ENCODE measurements around the gene TRIM62. TPM values are rescaled to one million over a fixed set of nuclear protein-coding genes. Genes with fewer than 3 reads are reported as not detected.
"Not testable (repeated sequence)": the region's sequence is repeated elsewhere in the genome, so short reads cannot be mapped to it uniquely, and the experiment has no call there.

The TRIM62 gene
- total RNA-seq, 1 experiment from 2014 or later = 0.37 TPM

- DNase-seq (ENCODE audit: extremely low read depth, low read depth) = no peak
Measured at GRCh38 chr1:33140153-33141149, 41.4 kb downstream of the TRIM62 start.

GRCh38 chr1:33137800-33138199 is 44.0 kb downstream of the TRIM62 start:
- no peak for DNase-seq (ENCODE audit: extremely low read depth, low read depth)

GRCh38 chr1:33136041-33136440 is 45.8 kb downstream of the TRIM62 start:
- DNase-seq (ENCODE audit: extremely low read depth, low read depth) = not testable (repeated sequence)

- DNase-seq (ENCODE audit: extremely low read depth, low read depth) = no peak
Measured at GRCh38 chr1:33133478-33134105, 48.3 kb downstream of the TRIM62 start.

GRCh38 chr1:33132549-33132948 is 49.3 kb downstream of the TRIM62 start:
- DNase-seq (ENCODE audit: extremely low read depth, low read depth) = no peak

- no peak for DNase-seq (ENCODE audit: extremely low read depth, low read depth)
Measured at GRCh38 chr1:33131191-33131590, 50.7 kb downstream of the TRIM62 start.

GRCh38 chr1:33130297-33130696 is 51.5 kb downstream of the TRIM62 start:
- no peak for DNase-seq (ENCODE audit: extremely low read depth, low read depth)

- DNase-seq (ENCODE audit: extremely low read depth, low read depth) = no peak
Measured at GRCh38 chr1:33128781-33129180, 53.1 kb downstream of the TRIM62 start.

GRCh38 chr1:33127001-33127823 is 54.6 kb downstream of the TRIM62 start:
- peak; percentile 96 for DNase-seq (ENCODE audit: extremely low read depth, low read depth)

GRCh38 chr1:33126411-33127000 is 55.3 kb downstream of the TRIM62 start:
- DNase-seq (ENCODE audit: extremely low read depth, low read depth) = no peak

GRCh38 chr1:33124647-33125046 is 57.2 kb downstream of the TRIM62 start:
- DNase-seq (ENCODE audit: extremely low read depth, low read depth) = not testable (repeated sequence)

- no peak for DNase-seq (ENCODE audit: extremely low read depth, low read depth)
Measured at GRCh38 chr1:33123266-33123665, 58.6 kb downstream of the TRIM62 start.

- DNase-seq (ENCODE audit: extremely low read depth, low read depth) = no peak
Measured at GRCh38 chr1:33122483-33123178, 59.2 kb downstream of the TRIM62 start.

GRCh38 chr1:33121728-33122127 is 60.1 kb downstream of the TRIM62 start:
- no peak for DNase-seq (ENCODE audit: extremely low read depth, low read depth)

GRCh38 chr1:33120436-33121231 is 61.2 kb downstream of the TRIM62 start:
- DNase-seq (ENCODE audit: extremely low read depth, low read depth) = no peak

- no peak for DNase-seq (ENCODE audit: extremely low read depth, low read depth)
Measured at GRCh38 chr1:33119532-33120217, 62.2 kb downstream of the TRIM62 start.

- DNase-seq (ENCODE audit: extremely low read depth, low read depth) = no peak
Measured at GRCh38 chr1:33119050-33119449, 62.8 kb downstream of the TRIM62 start.

GRCh38 chr1:33118274-33118673 is 63.6 kb downstream of the TRIM62 start:
- no peak for DNase-seq (ENCODE audit: extremely low read depth, low read depth)

Measured in NCI-H460 (cell line).